MM.1S (cell line): ENCODE results near the gene PPM1K.

Source experiments
- DNase-seq: peaks from one replicate; pipeline ENCODE4 v3.0.0-alpha.2; 2015
- H2AFZ ChIP-seq: fragments of 300-600 bp; sonication (generic); 2 replicates; pipeline ENCODE4 v1.6.0; 2016; ENCODE audit warnings: antibody characterized with exemption, low read length
- H3F3A ChIP-seq: fragments of 300-600 bp; sonication (generic); 2 replicates; pipeline ENCODE4 v1.6.1; 2016; ENCODE audit warnings: mild to moderate bottlenecking, antibody characterized with exemption, low read length, moderate library complexity, mixed read lengths; ENCODE audit not compliant: insufficient read depth
- H3K27ac ChIP-seq: fragments of 300-600 bp; sonication (generic); 2 replicates; pipeline ENCODE4 v1.5.1; 2016; ENCODE audit warnings: mild to moderate bottlenecking, low read length
- H3K27me3 ChIP-seq: fragments of 300-600 bp; sonication (generic); replicated peaks from 2 replicates; pipeline ENCODE4 v1.6.0; 2016; ENCODE audit warnings: low read length; ENCODE audit not compliant: insufficient read depth
- H3K36me3 ChIP-seq: fragments of 300-600 bp; sonication (generic); replicated peaks from 2 replicates; pipeline ENCODE4 v1.6.1; 2016; ENCODE audit warnings: mild to moderate bottlenecking, low read length, mixed read lengths; ENCODE audit not compliant: insufficient read depth
- H3K4me1 ChIP-seq: fragments of 300-600 bp; sonication (generic); 2 replicates; pipeline ENCODE4 v1.6.1; 2016; ENCODE audit warnings: low read length, mixed read lengths
- H3K4me2 ChIP-seq: fragments of 300-600 bp; sonication (generic); 2 replicates; pipeline ENCODE4 v1.6.0; 2016; ENCODE audit warnings: low read depth, low read length
- H3K4me3 ChIP-seq: fragments of 300-600 bp; sonication (generic); 2 replicates; pipeline ENCODE4 v1.5.1; 2016; ENCODE audit warnings: low read length, mixed read lengths
- H3K79me2 ChIP-seq: fragments of 300-600 bp; sonication (generic); 2 replicates; pipeline ENCODE4 v1.6.1; 2016; ENCODE audit warnings: mixed run types, low read length, mixed read lengths
- H3K9ac ChIP-seq: fragments of 300-600 bp; sonication (generic); 2 replicates; pipeline ENCODE4 v1.6.1; 2016; ENCODE audit warnings: low read length, mixed read lengths
- H3K9me2 ChIP-seq: fragments of 300-600 bp; sonication (generic); replicated peaks from 2 replicates; pipeline ENCODE4 v1.6.1; 2016; ENCODE audit warnings: mild to moderate bottlenecking, low read length, mixed read lengths; ENCODE audit not compliant: insufficient read depth
- H3K9me3 ChIP-seq: fragments of 300-600 bp; sonication (generic); replicated peaks from 2 replicates; pipeline ENCODE4 v1.6.1; 2016; ENCODE audit warnings: mild to moderate bottlenecking, low read length, mixed read lengths; ENCODE audit not compliant: insufficient read depth
- H4K20me1 ChIP-seq: fragments of 300-600 bp; sonication (generic); 2 replicates; pipeline ENCODE4 v1.6.1; 2016; ENCODE audit warnings: mild to moderate bottlenecking, low read length, moderate library complexity, mixed read lengths; ENCODE audit not compliant: insufficient read depth
- CTCF ChIP-seq: fragments of 300-600 bp; sonication (generic); IDR thresholded peaks from 2 replicates; pipeline ENCODE4 v1.5.1; 2016; ENCODE audit warnings: antibody characterized with exemption, low read length, mixed read lengths
- EZH2 ChIP-seq: fragments of 300-600 bp; sonication (generic); optimal IDR thresholded peaks from 2 replicates; pipeline ENCODE3; 2017; ENCODE audit warnings: low read depth, mild to moderate bottlenecking, antibody characterized with exemption, low read length, mixed read lengths
- EZH2phosphoT487 ChIP-seq: fragments of 300-600 bp; sonication (generic); IDR thresholded peaks from 2 replicates; pipeline ENCODE4 v1.6.1; 2018; ENCODE audit warnings: antibody characterized with exemption, low read length

Gene PPM1K

GRCh38 chr4:88217169-88217568 lies 67.2 kb downstream of the PPM1K start:
- Histone ChIP-seq H2AFZ (no peak overlapping the region), H3K36me3 (no peaks in the 10 kb centered on the region), H3K9me3 (no peaks in the 10 kb centered on the region), H3F3A (no peaks in the 10 kb centered on the region), H3K4me2 (no peak overlapping the region), H4K20me1 (no peaks in the 10 kb centered on the region), H3K4me1 (no peaks in the 10 kb centered on the region), H3K9me2 (no peaks in the 10 kb centered on the region), H3K27ac (no peak overlapping the region), H3K4me3 (no peak overlapping the region), H3K9ac (no peak overlapping the region), H3K79me2 (no peaks in the 10 kb centered on the region), H3K27me3 (no peaks in the 10 kb centered on the region)
- DNase-seq: no peak
- TF ChIP-seq EZH2 (no peak), EZH2phosphoT487 (no peak), CTCF (no peak)

GRCh38 chr4:88216395-88216794 lies 68.0 kb downstream of the PPM1K start:
- no peaks in the 10 kb centered on the region for H3K79me2 ChIP-seq
- TF ChIP-seq EZH2phosphoT487: no peak
- TF ChIP-seq CTCF: no peak
- TF ChIP-seq EZH2: no peak
- H3K9ac ChIP-seq: no peak overlapping the region
- no peaks in the 10 kb centered on the region for H3F3A ChIP-seq
- H3K27me3 ChIP-seq: no peaks in the 10 kb centered on the region
- no peaks in the 10 kb centered on the region for H4K20me1 ChIP-seq
- H3K4me3 ChIP-seq: no peak overlapping the region
- peaks cover 4% of the 10 kb centered on the region for H3K4me1 ChIP-seq
- DNase-seq: no peak
- no peak overlapping the region for H3K27ac ChIP-seq
- no peaks in the 10 kb centered on the region for H3K9me3 ChIP-seq
- H3K36me3 ChIP-seq: no peaks in the 10 kb centered on the region
- no peak overlapping the region for H3K4me2 ChIP-seq
- no peaks in the 10 kb centered on the region for H3K9me2 ChIP-seq
- no peak overlapping the region for H2AFZ ChIP-seq

- Histone ChIP-seq H3K4me2 (no peak overlapping the region), H3K79me2 (no peaks in the 10 kb centered on the region), H4K20me1 (no peaks in the 10 kb centered on the region), H2AFZ (no peak overlapping the region), H3K27ac (no peak overlapping the region), H3F3A (no peaks in the 10 kb centered on the region), H3K36me3 (no peaks in the 10 kb centered on the region), H3K9ac (no peak overlapping the region), H3K27me3 (no peaks in the 10 kb centered on the region), H3K9me2 (no peaks in the 10 kb centered on the region), H3K4me3 (no peak overlapping the region), H3K9me3 (no peaks in the 10 kb centered on the region), H3K4me1 (peaks cover 4% of the 10 kb centered on the region)
- no peak for DNase-seq
- TF ChIP-seq EZH2phosphoT487 (no peak), EZH2 (no peak), CTCF (no peak)
Measured at GRCh38 chr4:88215351-88215750, 69.0 kb downstream of the PPM1K start.

- Histone ChIP-seq H3K4me2 (no peak overlapping the region), H2AFZ (peak overlapping the region; percentile 67; the same call in 1 of the 2 replicates), H3F3A (no peaks in the 10 kb centered on the region), H3K27me3 (no peaks in the 10 kb centered on the region), H4K20me1 (no peaks in the 10 kb centered on the region), H3K4me1 (peaks cover 4% of the 10 kb centered on the region), H3K9me3 (no peaks in the 10 kb centered on the region), H3K9me2 (no peaks in the 10 kb centered on the region), H3K4me3 (no peak overlapping the region), H3K79me2 (no peaks in the 10 kb centered on the region), H3K27ac (no peak overlapping the region), H3K36me3 (no peaks in the 10 kb centered on the region), H3K9ac (no peak overlapping the region)
- no peak for TF ChIP-seq EZH2
- no peak for DNase-seq
Measured at GRCh38 chr4:88212253-88212561, 72.2 kb downstream of the PPM1K start.
